ENCODE results near the gene CHTF18.

GRCh38 chr16:814974-815373 is 26.6 kb downstream of the CHTF18 start:
- no peak for TF ChIP-seq CTCF (IDR thresholded peaks at IDR 0.05; ENCODE audit: low read depth, low read length, poor library complexity, severe bottlenecking)
- no peak for TF ChIP-seq EZH2phosphoT487 (IDR thresholded peaks at IDR 0.05; ENCODE audit: borderline replicate concordance, low read length)
